H9 (cell line): ENCODE data around the gene TDP1. TPM values are rescaled to one million over a fixed set of nuclear protein-coding genes. Genes with fewer than 3 reads are reported as not detected.
A peak's percentile ranks its signal among the peaks of the same experiment; 100 is the strongest.

Experiments used
- DNase-seq: peaks from one replicate; pipeline ENCODE4 v3.0.0-alpha.2; 2017
- H2AFZ ChIP-seq: one replicate; pipeline ENCODE4 v1.6.1; 2013; ENCODE audit warnings: mild to moderate bottlenecking, low read length, control low read depth, moderate library complexity
- H2AK5ac ChIP-seq: 2 replicates; pipeline ENCODE4 v1.6.1; 2013; ENCODE audit warnings: low read length, control low read depth, mixed read lengths; ENCODE audit not compliant: insufficient read length
- H2BK120ac ChIP-seq: one replicate; pipeline ENCODE4 v1.6.1; 2013; ENCODE audit warnings: low read depth, mild to moderate bottlenecking, low read length, control low read depth, inconsistent platforms; ENCODE audit not compliant: poor library complexity, severe bottlenecking
- H2BK12ac ChIP-seq: 2 replicates; pipeline ENCODE4 v1.6.1; 2013; ENCODE audit warnings: low read length, control low read depth, mixed read lengths, low read depth; ENCODE audit not compliant: insufficient read length
- H2BK15ac ChIP-seq: 2 replicates; pipeline ENCODE4 v1.6.1; 2013; ENCODE audit warnings: low read depth, low read length, control low read depth
- H2BK20ac ChIP-seq: one replicate; pipeline ENCODE4 v1.6.1; 2013; ENCODE audit warnings: low read depth, mild to moderate bottlenecking, low read length, control low read depth, inconsistent platforms; ENCODE audit not compliant: poor library complexity, severe bottlenecking
- H2BK5ac ChIP-seq: 2 replicates; pipeline ENCODE4 v1.6.1; 2013; ENCODE audit warnings: low read length, control low read depth, mixed read lengths; ENCODE audit not compliant: insufficient read length
- H3K14ac ChIP-seq: 2 replicates; pipeline ENCODE4 v1.6.1; 2013; ENCODE audit warnings: low read length, control low read depth; ENCODE audit not compliant: insufficient read depth
- H3K18ac ChIP-seq: 2 replicates; pipeline ENCODE4 v1.6.1; 2013; ENCODE audit warnings: low read depth, mild to moderate bottlenecking, mixed read lengths, low read length, control low read depth; ENCODE audit not compliant: insufficient read length
- H3K23ac ChIP-seq: 2 replicates; pipeline ENCODE4 v1.6.1; 2013; ENCODE audit warnings: low read length, control low read depth, mixed read lengths, low read depth; ENCODE audit not compliant: insufficient read length
- H3K23me2 ChIP-seq: 2 replicates; pipeline ENCODE4 v1.6.1; 2013; ENCODE audit warnings: low read depth, mild to moderate bottlenecking, mixed read lengths, low read length, control low read depth; ENCODE audit not compliant: insufficient read length, poor library complexity, severe bottlenecking
- H3K27ac ChIP-seq: 2 replicates; pipeline ENCODE4 v1.5.1; 2013; ENCODE audit warnings: low read length, control low read depth, mixed read lengths, low read depth; ENCODE audit not compliant: insufficient read length
- H3K27me3 ChIP-seq: 2 replicates; pipeline ENCODE4 v1.6.1; 2013; ENCODE audit warnings: low read length, control low read depth, inconsistent platforms; ENCODE audit not compliant: insufficient read depth
- H3K4ac ChIP-seq: 2 replicates; pipeline ENCODE4 v1.6.1; 2013; ENCODE audit warnings: low read depth, mild to moderate bottlenecking, control low read depth, inconsistent platforms, low read length, moderate library complexity
- H3K4me1 ChIP-seq: 2 replicates; pipeline ENCODE4 v1.6.1; 2013; ENCODE audit warnings: low read length, control low read depth, inconsistent platforms; ENCODE audit not compliant: insufficient read depth
- H3K4me2 ChIP-seq: 2 replicates; pipeline ENCODE4 v1.6.1; 2013; ENCODE audit warnings: low read length, control low read depth, mixed read lengths; ENCODE audit not compliant: insufficient read length, insufficient read depth
- H3K56ac ChIP-seq: 2 replicates; pipeline ENCODE4 v1.6.1; 2013; ENCODE audit warnings: low read depth, mild to moderate bottlenecking, mixed read lengths, low read length, control low read depth; ENCODE audit not compliant: insufficient read length
- H3K79me1 ChIP-seq: 2 replicates; pipeline ENCODE4 v1.6.1; 2013; ENCODE audit warnings: low read depth, mild to moderate bottlenecking, moderate library complexity, low read length, control low read depth, inconsistent platforms; ENCODE audit not compliant: insufficient read depth, poor library complexity, severe bottlenecking
- H3K79me2 ChIP-seq: 2 replicates; pipeline ENCODE4 v1.6.1; 2013; ENCODE audit warnings: low read length, control low read depth, inconsistent platforms; ENCODE audit not compliant: insufficient read depth
- H3K9ac ChIP-seq: 2 replicates; pipeline ENCODE4 v1.6.1; 2013; ENCODE audit warnings: low read length, control low read depth, mixed read lengths; ENCODE audit not compliant: insufficient read length; ENCODE audit errors: extremely low read depth
- H3K9me3 ChIP-seq: one replicate; pipeline ENCODE4 v1.6.1; 2013; ENCODE audit warnings: low read depth, low read length, inconsistent platforms; ENCODE audit not compliant: control insufficient read depth
- H3T11ph ChIP-seq: one replicate; pipeline ENCODE4 v1.6.1; 2013; ENCODE audit warnings: mild to moderate bottlenecking, low read length, control low read depth, inconsistent platforms
- H4K20me1 ChIP-seq: one replicate; pipeline ENCODE4 v1.6.1; 2013; ENCODE audit not compliant: control insufficient read depth, insufficient read length, insufficient read depth
- H4K5ac ChIP-seq: 2 replicates; pipeline ENCODE4 v1.6.1; 2013; ENCODE audit warnings: low read depth, mild to moderate bottlenecking, mixed read lengths, low read length, control low read depth; ENCODE audit not compliant: insufficient read length
- H4K8ac ChIP-seq: replicated peaks from 2 replicates; pipeline ENCODE4 v1.6.1; 2013; ENCODE audit warnings: low read length, control low read depth, mixed read lengths, low read depth; ENCODE audit not compliant: insufficient read length
- H4K91ac ChIP-seq: 2 replicates; pipeline ENCODE4 v1.6.1; 2013; ENCODE audit warnings: low read depth, mild to moderate bottlenecking, moderate library complexity, mixed read lengths, low read length, control low read depth; ENCODE audit not compliant: insufficient read length
- H3K27ac Mint-ChIP-seq, 3 experiments: 2 replicates in 2 of 3; 3 replicates in 1 of 3; pipeline ENCODE4 v1.8.0; 2020 to 2021; ENCODE audit warnings: mixed read lengths in 3 of 3, mild to moderate bottlenecking in 1 of 3, moderate library complexity in 1 of 3
- H3K27me3 Mint-ChIP-seq: 2 replicates; pipeline ENCODE4 v1.8.0; 2021; ENCODE audit warnings: low read depth, mild to moderate bottlenecking, moderate library complexity, mixed read lengths
- H3K36me3 Mint-ChIP-seq, 3 experiments: 2 replicates in 2 of 3; 3 replicates in 1 of 3; pipeline ENCODE4 v1.8.0; 2020 to 2021; ENCODE audit warnings: low read depth in 3 of 3, mixed read lengths in 3 of 3; ENCODE audit not compliant: insufficient read depth in 1 of 3
- H3K4me1 Mint-ChIP-seq, 2 experiments: 2 replicates each; pipeline ENCODE4 v1.8.0; 2020; ENCODE audit warnings: mixed read lengths in 2 of 2
- H3K4me3 Mint-ChIP-seq, 2 experiments: 2 replicates in 1 of 2; 3 replicates in 1 of 2; pipeline ENCODE4 v1.8.0; 2020 to 2021; ENCODE audit warnings: mild to moderate bottlenecking in 2 of 2, mixed read lengths in 2 of 2, moderate library complexity in 1 of 2
- H3K9me3 Mint-ChIP-seq, 2 experiments: 2 replicates in 1 of 2; 3 replicates in 1 of 2; pipeline ENCODE4 v1.8.0; 2020; ENCODE audit warnings: mild to moderate bottlenecking in 2 of 2, mixed read lengths in 2 of 2, moderate library complexity in 1 of 2
- WGBS: extraction: QIAGEN DNeasy Blood & Tissue Kit; methylation state at CpG from one replicate; pipeline ENCODE4 v1.1.7; 2013; ENCODE audit warnings: missing lambda C conversion rate, low lambda C conversion rate, mixed read lengths; ENCODE audit not compliant: insufficient read length; ENCODE audit errors: extremely low coverage; 5-methylcytosine and 5-hydroxymethylcytosine counted together
- total RNA-seq: library from RNA; stranded (reverse); gene quantifications from 2 replicates; pipeline ENCODE4 v1.2.1, GENCODE V29; 2021
- TF ChIP-seq, protein P1 (sequence below): fragments of 200-600 bp; sonication (generic); conservative IDR thresholded peaks from 3 replicates; pipeline ENCODE4 v1.8.0; 2021; ENCODE audit warnings: antibody characterized with exemption, mild to moderate bottlenecking

TDP1 gene
- total RNA-seq, 1 experiment from 2014 or later, result 53.4 TPM

DNA sequence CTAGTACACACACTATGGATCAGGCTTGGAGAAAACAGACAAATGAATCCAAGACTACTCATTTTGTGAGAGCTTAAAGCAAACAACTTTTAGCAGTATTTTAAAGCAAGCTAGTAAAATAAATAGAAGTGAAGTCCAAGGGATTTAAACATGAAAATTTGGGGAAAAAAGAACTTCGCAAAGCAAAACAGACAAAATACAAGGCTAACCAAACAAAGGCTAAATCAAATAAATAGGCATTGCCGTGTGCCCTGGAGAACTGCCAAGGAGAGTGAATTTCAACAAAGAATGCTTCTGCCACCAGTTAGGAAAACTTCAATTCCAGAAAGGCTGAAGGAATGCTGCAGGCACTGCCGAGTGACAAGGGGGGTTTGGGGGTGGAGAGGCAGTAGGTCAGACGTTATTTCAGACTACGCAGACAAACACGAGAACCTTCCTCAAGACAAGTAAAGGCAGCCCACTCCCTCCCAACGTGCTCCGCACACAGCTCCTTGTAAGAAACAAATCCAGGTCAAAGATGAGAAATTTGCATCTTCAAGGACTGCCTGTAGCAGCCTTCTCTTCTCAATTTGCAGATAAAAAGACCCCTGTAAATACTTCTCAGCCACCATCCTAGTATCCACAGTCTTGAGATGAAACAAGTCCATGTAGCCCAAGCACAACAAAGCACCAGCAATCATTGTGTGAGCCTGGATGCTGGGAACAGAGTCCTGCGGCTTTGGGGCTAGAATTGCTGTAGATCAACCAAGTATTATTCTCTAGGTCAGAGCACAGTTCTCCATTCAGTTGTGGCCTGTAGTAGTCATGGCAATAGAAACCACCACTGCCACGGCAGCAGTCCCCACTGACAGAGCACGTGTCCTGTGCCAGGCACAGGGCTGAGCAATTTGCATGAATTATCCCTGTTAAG is 44.5 kb upstream of the TDP1 start:
- H4K5ac ChIP-seq, result no peak overlapping the region
- H3K9me3 ChIP-seq, result no peaks in the 10 kb centered on the region
- H3K23ac ChIP-seq, result no peak overlapping the region
- peak; percentile 59 for DNase-seq
- H3T11ph ChIP-seq, result no peak overlapping the region
- no peak overlapping the region for H2BK15ac ChIP-seq
- H2BK12ac ChIP-seq, result no peak overlapping the region
- H3K14ac ChIP-seq, result no peak overlapping the region
- no peak overlapping the region for H4K8ac ChIP-seq
- H3K4me2 ChIP-seq, result peak overlapping the region; percentile 21
- no peak overlapping the region for H3K27ac ChIP-seq
- H3K23me2 ChIP-seq, result no peaks in the 10 kb centered on the region
- H3K4me1 ChIP-seq, result peaks cover 6% of the 10 kb centered on the region; the same call in 1 of the 2 replicates
- H3K18ac ChIP-seq, result no peak overlapping the region
- no peaks in the 10 kb centered on the region for H3K27me3 ChIP-seq
- H2AK5ac ChIP-seq, result no peak overlapping the region
- peaks cover 5% of the 10 kb centered on the region; the same call in 1 of the 2 replicates for H3K27me3 Mint-ChIP-seq
- WGBS, result no CpG with 5 or more reads among the region's 11 CpGs
- H3K4me3 Mint-ChIP-seq, result peak overlapping the region in 1 of 2 experiments; percentile 46; a peak in 2 of 5 replicates
- no peaks in the 10 kb centered on the region for H3K79me2 ChIP-seq
- H2BK120ac ChIP-seq, result no peak overlapping the region
- H2BK5ac ChIP-seq, result no peak overlapping the region
- H3K36me3 Mint-ChIP-seq, result peaks cover 0 to 4% (median 3%) of the 10 kb centered on the region in 3 experiments; a peak in 3 of 7 replicates
- H3K56ac ChIP-seq, result no peak overlapping the region
- no peaks in the 10 kb centered on the region for H3K9me3 Mint-ChIP-seq
- no peaks in the 10 kb centered on the region for H3K79me1 ChIP-seq
- H4K20me1 ChIP-seq, result no peaks in the 10 kb centered on the region
- H2AFZ ChIP-seq, result no peak overlapping the region
- no peak overlapping the region for H2BK20ac ChIP-seq
- TF ChIP-seq, protein P1, sequence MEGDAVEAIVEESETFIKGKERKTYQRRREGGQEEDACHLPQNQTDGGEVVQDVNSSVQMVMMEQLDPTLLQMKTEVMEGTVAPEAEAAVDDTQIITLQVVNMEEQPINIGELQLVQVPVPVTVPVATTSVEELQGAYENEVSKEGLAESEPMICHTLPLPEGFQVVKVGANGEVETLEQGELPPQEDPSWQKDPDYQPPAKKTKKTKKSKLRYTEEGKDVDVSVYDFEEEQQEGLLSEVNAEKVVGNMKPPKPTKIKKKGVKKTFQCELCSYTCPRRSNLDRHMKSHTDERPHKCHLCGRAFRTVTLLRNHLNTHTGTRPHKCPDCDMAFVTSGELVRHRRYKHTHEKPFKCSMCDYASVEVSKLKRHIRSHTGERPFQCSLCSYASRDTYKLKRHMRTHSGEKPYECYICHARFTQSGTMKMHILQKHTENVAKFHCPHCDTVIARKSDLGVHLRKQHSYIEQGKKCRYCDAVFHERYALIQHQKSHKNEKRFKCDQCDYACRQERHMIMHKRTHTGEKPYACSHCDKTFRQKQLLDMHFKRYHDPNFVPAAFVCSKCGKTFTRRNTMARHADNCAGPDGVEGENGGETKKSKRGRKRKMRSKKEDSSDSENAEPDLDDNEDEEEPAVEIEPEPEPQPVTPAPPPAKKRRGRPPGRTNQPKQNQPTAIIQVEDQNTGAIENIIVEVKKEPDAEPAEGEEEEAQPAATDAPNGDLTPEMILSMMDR, result no peak
- no peak overlapping the region for H4K91ac ChIP-seq
- peak overlapping the region; percentile 78 to 90 (median 86) for H3K27ac Mint-ChIP-seq
- H3K4ac ChIP-seq, result no peak overlapping the region
- no peak overlapping the region for H3K9ac ChIP-seq
- H3K4me1 Mint-ChIP-seq, result peaks cover 42 to 50% of the 10 kb centered on the region in 2 experiments
